Left cardiac atrium (tissue), 4 donors: Measurements from ENCODE around the gene CFD. TPM values are rescaled to one million over a fixed set of nuclear protein-coding genes. Genes with fewer than 3 reads are reported as not detected.
"Not testable (repeated sequence)": the region's sequence is repeated elsewhere in the genome, so short reads cannot be mapped to it uniquely, and the experiment has no call there.

ENCODE experiments used
- ATAC-seq, 2 donors: fragments of 200-7000 bp; cut with Tn5 transposase; one replicate each; pipeline ENCODE4 v1.9.1; 2020; ENCODE audit warnings: mild to moderate bottlenecking in 2 of 2, moderate library complexity in 2 of 2
- DNase-seq: peaks from one replicate; pipeline ENCODE4 v3.0.0-alpha.2; 2020
- intact Hi-C, 2 donors: fragments of 100-400 bp; cut with DNase I; formaldehyde crosslinking; loops; one replicate each; pipeline versions ENCODE4 v1.14.1 to v1.15.1; 2022 to 2023
- long read RNA-seq: library from polyadenylated mRNA; unstranded; transcript quantifications from one replicate; pipeline ENCODE4 v2.0.0, GENCODE V29; 2021
- total RNA-seq, 2 donors: library from RNA; stranded (reverse); fragmentation: NEBNext Ultra II Directional; extraction: Animal tissue kit (Norgen Biotek cat#: 25700); gene quantifications; one replicate each; pipeline ENCODE4 v1.2.1, GENCODE V29; 2021
- donor health status: DM: no; HTN: yes; CAD: no.
- donor health status: DM: no; HTN: yes; CAD: no; lungs with severe emphysema.
- donor health status: DM: yes; HTN: yes; CAD: no.
- donor health status: Dilated cardiomyopathy.

CFD gene
- 100 to 1,000 TPM; 277 to 861 TPM for total RNA-seq
- long read RNA-seq, transcript CFD-201 (5 exons, 1,201 nt) = major isoform, 92 of 103 reads
- long read RNA-seq, partial matches to known transcripts = 9 of 103 reads
- long read RNA-seq, other reads (novel, unspliced or antisense) = 1 of 103 reads

GRCh38 chr19:858868-859843 is at the start of gene CFD:
Gene CFD, plus strand, starts transcription at chr19:859664. Its CDS starts 26 bp downstream, at chr19:859690.
- intact Hi-C loops = loop anchor here (10.0 kb wide), 2 partner anchors 84 to 126 kb away; partner anchors contain the start of gene WDR18 (in 1 of the 2)
- DNase-seq (peak; percentile 71), ATAC-seq (peak; percentile 47 to 71)

GRCh38 chr19:810077-810855 is 49.2 kb upstream of the CFD start:
- ATAC-seq (no peak), DNase-seq (no peak)
- intact Hi-C loops = no loop called here

GRCh38 chr19:810883-811489 is 48.5 kb upstream of the CFD start:
- DNase-seq = no peak
- intact Hi-C loops = no loop called here
- no peak for ATAC-seq

GRCh38 chr19:811506-812048 is 47.9 kb upstream of the CFD start:
- no peak for ATAC-seq
- no peak for DNase-seq
- intact Hi-C loops = no loop called here

GRCh38 chr19:812049-812746 is 47.3 kb upstream of the CFD start:
- no peak for ATAC-seq
- intact Hi-C loops = no loop called here
- no peak for DNase-seq

- ATAC-seq (no peak), DNase-seq (no peak)
- intact Hi-C loops = no loop called here
Measured at GRCh38 chr19:812747-813218, 46.7 kb upstream of the CFD start.

GRCh38 chr19:813219-814151 is 46.0 kb upstream of the CFD start:
- intact Hi-C loops = no loop called here
- ATAC-seq = peak; percentile 5 to 9
- DNase-seq = no peak

- intact Hi-C loops = no loop called here
- DNase-seq (peak; percentile 40), ATAC-seq (peak in 1 of 2 donors; percentile 10)
Measured at GRCh38 chr19:814152-815078, 45.0 kb upstream of the CFD start.

GRCh38 chr19:815079-815774 is 44.2 kb upstream of the CFD start:
- intact Hi-C loops = no loop called here
- ATAC-seq (peak; percentile 2 to 14), DNase-seq (no peak)

GRCh38 chr19:815775-816499 is 43.5 kb upstream of the CFD start:
- no peak for ATAC-seq
- intact Hi-C loops = no loop called here
- DNase-seq = no peak

- intact Hi-C loops = no loop called here
- ATAC-seq (no peak), DNase-seq (no peak)
Measured at GRCh38 chr19:816500-816857, 43.0 kb upstream of the CFD start.

GRCh38 chr19:820212-820611 is 39.3 kb upstream of the CFD start:
- ATAC-seq, intact Hi-C loops, DNase-seq: not testable (repeated sequence)

- ATAC-seq (peak in 1 of 2 donors; percentile 10), DNase-seq (peak; percentile 22)
- intact Hi-C loops = no loop called here
Measured at GRCh38 chr19:821231-821824, 38.1 kb upstream of the CFD start.

- DNase-seq = no peak
- intact Hi-C loops = no loop called here
- peak in 1 of 2 donors; percentile 15 for ATAC-seq
Measured at GRCh38 chr19:821825-822503, 37.5 kb upstream of the CFD start, which contains the start of gene PLPPR3. Gene PLPPR3, minus strand, starts transcription at chr19:821955. Its CDS starts 396 bp downstream, at chr19:821559.
